DND-41 (cell line): Measurements from ENCODE around the gene CACNA2D4.

Source experiments
- ATAC-seq: fragments of 200-7000 bp; cut with Tn5 transposase; 3 replicates; pipeline ENCODE4 v1.9.1; 2021; ENCODE audit warnings: low read depth; ENCODE audit not compliant: insufficient read depth
- DNase-seq: peaks from one replicate; pipeline ENCODE4 v3.0.0-alpha.2; 2020
- H2AFZ ChIP-seq: 2 replicates; pipeline ENCODE4 v1.6.0; 2012; ENCODE audit warnings: low read depth, low read length
- H3K27ac ChIP-seq: 2 replicates; pipeline ENCODE4 v1.5.1; 2012; ENCODE audit warnings: low read length, inconsistent platforms
- H3K27me3 ChIP-seq: fragments of 200-600 bp; sonication (generic); 2 replicates; pipeline ENCODE4 v1.6.0; 2012; ENCODE audit warnings: low read length, mild to moderate bottlenecking, inconsistent platforms; ENCODE audit not compliant: insufficient read depth, poor library complexity
- H3K36me3 ChIP-seq: 2 replicates; pipeline ENCODE4 v1.5.1; 2012; ENCODE audit warnings: low read length, inconsistent platforms; ENCODE audit not compliant: insufficient read depth
- H3K4me1 ChIP-seq: 2 replicates; pipeline ENCODE4 v1.5.1; 2012; ENCODE audit warnings: mild to moderate bottlenecking, low read length; ENCODE audit not compliant: insufficient read depth
- H3K4me2 ChIP-seq: 2 replicates; pipeline ENCODE4 v1.6.0; 2012; ENCODE audit warnings: mild to moderate bottlenecking, moderate library complexity, low read length, inconsistent platforms; ENCODE audit not compliant: insufficient read depth
- H3K4me3 ChIP-seq, 2 experiments: fragments of 200-600 bp in 1 of 2; shearing (Covaris generic) in 1 of 2; 2 replicates each; pipeline ENCODE4 v1.5.1; 2012 to 2016; ENCODE audit warnings: inconsistent platforms in 2 of 2, low read length in 2 of 2, mild to moderate bottlenecking in 2 of 2, low read depth in 1 of 2, moderate library complexity in 1 of 2
- H3K79me2 ChIP-seq: 2 replicates; pipeline ENCODE4 v1.6.0; 2012; ENCODE audit warnings: low read length, inconsistent platforms; ENCODE audit not compliant: insufficient read depth
- H3K9ac ChIP-seq: 2 replicates; pipeline ENCODE4 v1.6.0; 2012; ENCODE audit warnings: low read depth, mild to moderate bottlenecking, inconsistent platforms, low read length, moderate library complexity
- H3K9me3 ChIP-seq: 2 replicates; pipeline ENCODE4 v1.5.1; 2012; ENCODE audit warnings: low read length, moderate library complexity, mild to moderate bottlenecking, inconsistent platforms; ENCODE audit not compliant: insufficient read depth, severe bottlenecking
- H4K20me1 ChIP-seq: 2 replicates; pipeline ENCODE4 v1.6.0; 2012; ENCODE audit warnings: low read length; ENCODE audit not compliant: insufficient read depth
- EZH2 ChIP-seq: IDR thresholded peaks from 3 replicates; pipeline ENCODE4 v1.6.1; 2012; ENCODE audit warnings: borderline replicate concordance, low read depth, mild to moderate bottlenecking, moderate library complexity, low read length, inconsistent platforms; ENCODE audit not compliant: severe bottlenecking
- TF ChIP-seq, protein P1 (sequence below): IDR thresholded peaks from 2 replicates; pipeline ENCODE4 v1.5.1; 2012; ENCODE audit warnings: borderline replicate concordance, low read length, moderate library complexity, mild to moderate bottlenecking; ENCODE audit not compliant: poor library complexity, severe bottlenecking; ENCODE audit errors: extremely low read depth

Gene CACNA2D4

DNA sequence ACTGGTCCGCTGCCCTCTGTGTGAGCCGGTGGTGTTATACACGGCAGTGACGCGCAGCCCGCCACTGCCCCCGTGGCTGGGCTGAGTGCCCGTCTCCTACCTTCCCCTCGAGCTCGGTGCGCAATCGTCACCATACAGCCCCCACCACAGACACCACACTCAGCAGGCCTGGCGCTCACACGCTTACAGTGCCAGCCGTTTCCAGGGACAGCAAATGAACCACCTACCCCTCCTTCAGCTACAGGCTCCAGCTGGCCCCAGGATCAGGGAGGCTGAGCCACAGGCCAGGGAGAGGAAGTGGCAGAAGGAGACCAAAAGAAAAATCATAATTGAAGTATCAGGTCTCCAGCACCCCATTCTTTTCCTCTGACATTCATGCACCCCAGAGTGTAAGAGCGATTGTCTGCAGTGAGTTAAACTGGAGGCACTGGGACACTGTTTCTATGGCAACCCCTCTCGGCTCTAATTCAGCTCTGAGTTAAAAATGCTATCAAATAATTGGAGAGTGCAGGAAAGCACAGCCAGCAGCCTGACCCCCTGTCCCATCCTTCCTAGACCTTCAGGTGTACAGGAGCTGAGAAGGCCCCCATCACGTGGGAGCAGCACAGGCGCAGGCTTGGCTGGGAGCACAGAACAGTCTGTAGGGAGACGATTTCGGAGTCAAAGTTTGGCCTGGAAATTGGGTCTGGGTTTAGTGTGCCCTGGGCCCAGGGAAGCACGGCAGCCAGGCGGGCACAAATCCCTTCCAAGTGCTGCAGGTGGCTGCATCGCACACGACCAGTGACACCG, 80.1 kb downstream of the CACNA2D4 start:
- Histone ChIP-seq H3K4me3 (no peak overlapping the region), H2AFZ (no peak overlapping the region), H3K36me3 (no peaks in the 10 kb centered on the region), H3K4me2 (no peak overlapping the region), H4K20me1 (peaks cover 4% of the 10 kb centered on the region; the same call in 1 of the 2 replicates), H3K27me3 (no peaks in the 10 kb centered on the region), H3K9me3 (no peaks in the 10 kb centered on the region), H3K79me2 (no peaks in the 10 kb centered on the region), H3K27ac (no peak overlapping the region), H3K9ac (no peak overlapping the region), H3K4me1 (no peaks in the 10 kb centered on the region)
- DNase-seq (no peak), ATAC-seq (no peak)
- TF ChIP-seq, protein P1, sequence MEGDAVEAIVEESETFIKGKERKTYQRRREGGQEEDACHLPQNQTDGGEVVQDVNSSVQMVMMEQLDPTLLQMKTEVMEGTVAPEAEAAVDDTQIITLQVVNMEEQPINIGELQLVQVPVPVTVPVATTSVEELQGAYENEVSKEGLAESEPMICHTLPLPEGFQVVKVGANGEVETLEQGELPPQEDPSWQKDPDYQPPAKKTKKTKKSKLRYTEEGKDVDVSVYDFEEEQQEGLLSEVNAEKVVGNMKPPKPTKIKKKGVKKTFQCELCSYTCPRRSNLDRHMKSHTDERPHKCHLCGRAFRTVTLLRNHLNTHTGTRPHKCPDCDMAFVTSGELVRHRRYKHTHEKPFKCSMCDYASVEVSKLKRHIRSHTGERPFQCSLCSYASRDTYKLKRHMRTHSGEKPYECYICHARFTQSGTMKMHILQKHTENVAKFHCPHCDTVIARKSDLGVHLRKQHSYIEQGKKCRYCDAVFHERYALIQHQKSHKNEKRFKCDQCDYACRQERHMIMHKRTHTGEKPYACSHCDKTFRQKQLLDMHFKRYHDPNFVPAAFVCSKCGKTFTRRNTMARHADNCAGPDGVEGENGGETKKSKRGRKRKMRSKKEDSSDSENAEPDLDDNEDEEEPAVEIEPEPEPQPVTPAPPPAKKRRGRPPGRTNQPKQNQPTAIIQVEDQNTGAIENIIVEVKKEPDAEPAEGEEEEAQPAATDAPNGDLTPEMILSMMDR = no peak
- no peak for TF ChIP-seq EZH2

DNA sequence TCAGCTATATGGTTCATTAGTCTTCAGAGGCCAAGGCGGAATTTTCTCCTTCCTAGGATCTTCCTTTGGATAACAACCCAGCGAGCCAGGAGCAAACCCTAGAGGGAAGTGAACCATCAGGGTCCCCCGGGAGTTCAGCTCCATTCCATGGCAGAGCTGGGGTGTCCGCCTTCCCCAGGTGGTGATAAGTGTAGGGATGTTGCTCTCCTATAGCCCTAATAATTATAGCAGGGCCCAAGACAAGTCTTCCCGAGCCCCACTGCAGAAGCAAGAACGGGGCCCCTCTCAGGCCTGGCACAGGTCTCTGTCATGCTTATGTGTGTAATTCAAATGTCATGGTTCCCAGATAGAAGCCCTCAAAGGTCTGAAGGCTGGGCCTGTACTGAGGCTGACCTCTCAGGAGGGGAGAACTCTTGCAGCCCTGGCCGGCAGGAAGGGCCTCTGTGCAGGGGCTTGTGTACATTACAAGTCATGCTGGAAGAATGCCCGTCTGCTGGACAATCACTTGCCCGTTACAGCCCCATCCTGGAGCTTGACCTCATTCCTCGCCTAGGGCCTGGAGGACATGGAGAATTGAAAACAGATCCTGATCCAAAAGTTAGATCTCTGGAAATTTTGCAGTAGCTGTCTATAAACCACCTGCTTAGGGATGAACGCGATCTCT, 80.8 kb downstream of the CACNA2D4 start:
- H3K4me3 ChIP-seq = no peak overlapping the region
- H4K20me1 ChIP-seq = peaks cover 4% of the 10 kb centered on the region; the same call in 1 of the 2 replicates
- no peak overlapping the region for H2AFZ ChIP-seq
- ATAC-seq = no peak
- TF ChIP-seq, protein P1 = no peak
- TF ChIP-seq EZH2 = no peak
- no peaks in the 10 kb centered on the region for H3K27me3 ChIP-seq
- H3K4me1 ChIP-seq = no peaks in the 10 kb centered on the region
- H3K27ac ChIP-seq = no peak overlapping the region
- no peak overlapping the region for H3K4me2 ChIP-seq
- no peaks in the 10 kb centered on the region for H3K36me3 ChIP-seq
- H3K9me3 ChIP-seq = no peaks in the 10 kb centered on the region
- no peaks in the 10 kb centered on the region for H3K79me2 ChIP-seq
- no peak for DNase-seq
- no peak overlapping the region for H3K9ac ChIP-seq

DNA sequence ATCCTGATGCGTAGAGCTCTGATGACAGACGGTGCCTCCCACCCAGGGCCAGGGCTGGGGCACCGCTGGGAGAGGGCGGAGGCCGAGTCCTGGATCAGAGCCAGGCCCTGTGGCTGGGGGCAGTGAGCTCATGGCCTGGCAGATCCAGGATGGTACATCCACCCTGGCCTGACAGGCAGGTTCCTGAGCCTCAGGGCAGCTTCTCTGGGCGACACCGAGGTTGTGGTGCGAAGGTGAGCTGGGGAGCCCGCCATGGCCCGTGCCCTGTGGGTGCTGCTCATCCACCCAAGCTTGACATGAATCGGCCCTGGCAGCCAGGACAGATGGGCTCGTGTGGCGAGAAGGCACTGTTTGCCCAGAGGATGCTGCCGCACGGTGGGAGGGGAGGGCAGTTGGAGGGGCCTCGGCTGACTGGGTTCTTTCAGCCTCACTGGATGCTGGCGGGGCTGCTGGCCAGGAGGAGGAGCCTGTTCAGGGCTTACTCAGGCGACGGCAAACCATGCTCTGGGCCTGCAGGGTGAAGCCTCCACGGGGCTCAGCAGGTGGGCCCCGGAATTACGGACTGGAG, 81.5 kb downstream of the CACNA2D4 start:
- ATAC-seq = no peak
- no peak for DNase-seq

More for the DNA sequence above, 81.5 kb downstream of the CACNA2D4 start:
- no peaks in the 10 kb centered on the region for H3K4me1 ChIP-seq
- H3K36me3 ChIP-seq = no peaks in the 10 kb centered on the region
- H3K79me2 ChIP-seq = no peaks in the 10 kb centered on the region
- H3K27ac ChIP-seq = no peak overlapping the region
- no peaks in the 10 kb centered on the region for H3K27me3 ChIP-seq
- TF ChIP-seq, protein P1 = no peak
- TF ChIP-seq EZH2 = no peak
- no peak overlapping the region for H3K9ac ChIP-seq
- no peak overlapping the region for H3K4me3 ChIP-seq
- no peak overlapping the region for H3K4me2 ChIP-seq
- H3K9me3 ChIP-seq = no peaks in the 10 kb centered on the region
- peaks cover 4% of the 10 kb centered on the region; the same call in 1 of the 2 replicates for H4K20me1 ChIP-seq
- H2AFZ ChIP-seq = no peak overlapping the region
